GM19452 (cell line): ENCODE data around the gene ERC2.

Experiments
- ATAC-seq: cut with Tn5 transposase; IDR thresholded peaks from one replicate; pipeline ENCODE4 v1.9.1; 2021; ENCODE audit not compliant: unreplicated experiment

The ERC2 gene

DNA sequence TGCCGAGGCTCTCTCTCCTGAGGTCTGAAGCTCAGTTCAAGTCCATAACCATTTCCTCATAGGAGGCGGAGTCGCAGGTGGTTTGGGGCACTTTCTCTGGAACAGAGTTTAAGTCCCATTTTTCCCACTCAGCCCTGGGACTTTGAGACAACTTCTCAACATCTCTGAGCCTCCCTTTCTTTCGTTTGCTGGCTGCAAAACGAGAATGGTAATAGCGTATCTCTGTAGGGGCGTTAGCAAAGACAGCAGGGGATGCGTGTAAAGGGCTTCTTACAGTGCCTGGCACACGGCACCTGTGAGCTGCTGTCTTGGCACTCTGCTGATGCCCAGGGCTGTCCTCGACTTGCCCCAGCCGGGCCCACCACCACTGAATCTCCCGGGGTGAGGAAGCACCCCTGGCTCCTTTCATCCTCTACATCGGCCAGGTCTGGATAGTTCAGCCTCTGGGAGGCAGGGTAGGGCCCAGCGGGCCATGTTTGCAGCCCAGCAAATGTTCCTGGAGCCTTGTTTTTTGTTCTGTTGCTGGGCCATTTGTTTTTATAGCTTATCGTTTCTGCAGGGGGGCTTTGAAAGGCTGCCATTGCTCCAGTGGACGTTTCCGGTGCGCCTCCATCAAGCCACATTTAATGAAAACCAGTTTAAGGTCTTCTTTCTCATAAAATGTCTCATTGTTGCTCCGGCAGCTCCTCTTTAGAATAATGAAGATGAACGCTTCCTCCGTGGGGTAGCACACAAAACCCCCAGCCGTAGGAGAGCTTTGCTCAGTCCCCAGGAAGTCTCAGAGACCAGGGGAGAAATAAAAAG lies 921.2 kb downstream of the ERC2 start:
- no peak for ATAC-seq

DNA sequence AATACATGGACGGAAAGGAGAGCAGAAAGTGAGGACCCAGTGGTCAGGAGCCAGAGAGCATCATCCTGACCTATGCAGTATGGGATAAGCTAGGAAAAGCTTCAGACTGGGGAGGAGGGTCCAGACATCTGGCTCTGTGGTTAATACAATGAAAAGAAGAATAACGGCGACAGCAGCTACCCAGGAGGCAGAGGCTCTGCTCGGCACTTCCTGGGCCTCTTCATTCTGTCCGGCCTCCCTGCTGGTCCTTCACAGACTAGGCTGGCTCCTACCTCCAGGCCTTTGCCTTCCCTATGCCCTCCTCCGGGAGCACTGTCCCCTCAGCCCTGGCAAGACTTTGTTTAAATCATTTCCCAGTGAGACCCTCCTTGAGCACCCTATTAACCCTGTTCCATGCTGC lies 922.3 kb downstream of the ERC2 start:
- ATAC-seq = no peak

DNA sequence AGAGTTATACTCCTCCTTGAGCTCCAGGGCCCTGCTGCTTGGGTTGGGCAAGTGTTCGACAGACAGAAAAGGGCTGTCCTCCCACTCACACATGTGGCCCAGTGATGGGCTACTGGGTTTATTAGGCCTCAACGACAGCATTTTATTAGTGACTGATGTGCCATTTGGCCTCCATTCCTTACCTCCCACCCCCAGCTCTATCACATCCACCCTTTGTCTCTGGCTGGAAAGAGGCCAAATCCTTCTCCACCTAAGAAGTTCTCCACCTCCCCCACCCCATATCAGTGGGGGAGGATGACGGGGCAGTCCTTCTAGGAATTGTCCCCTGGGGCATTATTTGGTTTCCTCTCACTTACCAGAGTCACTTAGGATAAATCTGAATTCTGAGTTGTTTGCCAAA lies 924.0 kb downstream of the ERC2 start:
- ATAC-seq = no peak

DNA sequence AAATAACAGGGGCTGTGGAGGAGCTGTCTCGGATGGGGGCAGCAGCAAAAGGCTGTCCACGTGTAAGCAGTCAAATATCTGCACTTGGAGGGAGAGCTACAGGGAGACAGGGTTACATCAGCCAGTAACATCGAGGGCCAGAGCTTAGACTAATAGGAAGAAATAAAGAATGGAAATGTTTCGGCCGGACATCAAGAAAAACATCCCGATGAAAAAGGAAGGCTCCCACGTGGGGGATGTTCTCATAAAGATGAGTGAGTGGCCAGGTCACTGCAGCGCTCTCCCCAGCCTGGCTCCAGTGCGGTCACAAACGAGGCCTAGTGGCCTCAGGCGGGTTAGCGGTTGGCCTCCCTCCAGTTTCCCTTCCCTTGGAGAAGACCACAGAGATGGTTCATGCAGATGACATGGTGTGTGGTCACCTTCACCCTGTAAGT lies 925.1 kb downstream of the ERC2 start:
- ATAC-seq = no peak

DNA sequence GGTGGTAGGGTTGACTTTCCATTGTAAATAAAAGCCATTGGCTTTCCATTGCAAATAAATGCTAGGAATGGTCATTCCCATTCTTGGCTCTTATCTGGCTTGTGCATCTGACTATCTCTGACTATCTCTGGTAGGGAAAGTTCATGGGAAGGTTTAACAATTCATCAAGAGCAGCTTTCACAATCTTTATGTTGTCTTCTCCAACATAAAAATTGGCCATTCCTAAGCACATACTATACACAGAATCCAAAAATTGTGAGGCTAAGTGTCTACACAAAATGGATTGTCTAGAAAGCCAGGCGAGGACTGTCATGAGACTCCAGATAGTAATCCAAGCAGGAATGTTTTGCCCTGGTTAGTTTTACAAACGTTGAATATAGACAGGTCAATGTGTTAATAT lies 926.8 kb downstream of the ERC2 start:
- no peak for ATAC-seq

DNA sequence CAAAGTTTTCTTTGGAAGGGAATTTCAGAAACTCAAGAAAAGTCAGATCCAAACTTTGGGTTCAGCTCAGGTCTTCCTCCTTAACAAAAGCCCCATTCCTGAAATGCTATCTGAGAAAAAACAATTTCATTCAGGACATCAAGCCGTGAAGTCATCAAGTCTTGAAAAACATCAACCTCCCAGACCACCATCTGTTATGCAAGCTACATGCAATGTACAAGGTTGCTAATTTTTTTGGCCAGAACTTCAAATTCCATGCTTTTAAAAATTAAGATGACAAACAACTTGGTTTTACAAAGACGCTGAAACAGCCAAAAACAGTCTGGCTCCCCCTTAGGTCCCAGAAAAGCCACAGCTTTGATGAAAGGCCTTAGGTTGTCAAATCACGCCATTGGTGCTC lies 927.3 kb downstream of the ERC2 start:
- no peak for ATAC-seq

DNA sequence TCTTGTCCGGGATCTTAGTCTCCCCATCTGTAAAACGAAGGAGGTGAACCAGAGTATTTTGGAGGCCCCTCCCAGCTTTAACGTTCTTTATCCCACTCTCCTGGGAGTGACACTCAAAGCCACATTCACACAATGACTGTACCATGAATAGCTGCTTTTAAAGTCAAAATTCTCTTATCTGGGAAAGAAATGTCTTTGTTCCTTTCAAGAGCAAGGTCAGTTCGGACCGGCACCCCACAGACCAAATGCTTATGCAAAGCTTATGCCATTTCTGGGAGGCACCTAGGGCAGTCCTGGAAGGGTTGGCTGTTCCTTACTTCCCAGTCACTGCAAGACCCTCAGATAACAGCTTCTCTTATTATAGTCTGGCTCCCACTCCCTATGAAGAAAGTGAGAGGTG lies 927.7 kb downstream of the ERC2 start:
- no peak for ATAC-seq

DNA sequence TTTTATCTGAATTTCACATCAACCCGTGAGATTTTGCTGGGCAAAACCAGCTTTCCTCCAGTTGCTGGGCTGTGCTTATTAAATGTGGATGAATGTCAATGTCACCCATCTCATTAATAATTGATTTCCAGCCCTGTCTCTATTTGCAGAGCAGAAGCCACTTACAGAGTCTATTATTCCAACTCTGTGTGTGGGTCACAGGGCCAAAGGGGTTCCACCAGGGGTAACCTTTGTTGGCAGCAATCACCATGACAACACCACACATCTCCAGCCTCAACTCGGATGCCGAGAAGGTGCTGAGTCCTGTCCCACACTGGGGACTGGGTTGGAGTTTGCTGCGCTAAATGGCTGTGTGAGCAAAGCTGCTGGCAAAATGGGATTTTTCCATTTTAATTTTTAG lies 930.1 kb downstream of the ERC2 start:
- ATAC-seq = no peak

DNA sequence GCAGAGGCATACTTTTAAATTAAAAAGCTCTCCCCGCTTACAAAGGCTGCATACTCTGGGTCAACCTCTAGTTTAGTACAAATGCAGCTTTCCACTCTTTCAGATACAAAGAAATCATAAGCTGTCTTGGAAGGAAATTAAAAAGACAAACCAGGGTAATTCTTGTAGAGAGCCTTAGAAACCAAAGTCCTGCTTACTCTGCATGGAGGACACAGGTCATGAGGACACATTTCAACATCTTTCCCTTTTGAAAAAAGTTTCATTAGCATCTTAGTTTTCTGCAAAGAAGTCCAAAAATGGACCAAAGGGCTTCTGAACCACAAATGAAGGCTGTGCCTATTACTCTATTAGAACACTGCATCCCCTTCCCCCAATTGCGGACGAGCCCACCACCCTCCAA lies 930.7 kb downstream of the ERC2 start:
- no peak for ATAC-seq

DNA sequence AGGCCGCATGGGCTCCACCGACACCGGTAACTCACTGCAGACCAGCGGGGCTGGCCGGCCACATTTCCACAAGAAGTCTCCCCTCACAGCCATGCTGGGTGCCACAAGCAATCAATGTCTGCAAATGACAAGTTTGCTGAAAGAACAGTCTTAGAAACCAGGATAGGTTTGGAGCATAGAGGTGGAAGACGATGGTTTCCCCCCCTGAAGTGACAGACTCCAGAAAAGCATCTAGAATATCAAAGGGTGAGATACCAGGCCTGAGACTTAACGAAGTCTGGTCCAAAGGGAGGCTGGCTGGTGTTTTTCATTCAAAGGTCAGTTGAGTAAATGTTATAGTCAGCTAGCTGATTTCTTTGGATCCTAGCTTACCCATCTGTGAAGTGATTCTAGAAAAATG lies 931.1 kb downstream of the ERC2 start:
- no peak for ATAC-seq

DNA sequence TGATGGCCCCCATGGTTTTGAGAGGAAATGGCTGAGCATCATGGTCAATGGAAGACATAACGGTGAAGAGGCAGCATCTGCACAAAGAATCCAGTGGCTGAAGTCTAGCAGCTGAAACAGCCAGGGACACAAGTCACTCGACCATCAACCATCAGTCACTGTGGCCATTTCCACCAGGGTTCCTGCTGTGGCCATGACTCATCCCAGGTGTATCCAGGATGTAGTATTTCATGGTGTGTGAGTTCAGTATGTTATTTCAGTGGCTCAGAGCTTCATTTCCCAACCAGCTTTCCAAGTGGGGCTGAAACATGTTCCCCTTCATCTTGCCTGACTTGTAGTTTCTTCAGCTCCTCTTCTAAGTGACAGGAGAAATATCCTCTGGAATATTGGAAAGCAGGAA lies 933.4 kb downstream of the ERC2 start:
- ATAC-seq = no peak

DNA sequence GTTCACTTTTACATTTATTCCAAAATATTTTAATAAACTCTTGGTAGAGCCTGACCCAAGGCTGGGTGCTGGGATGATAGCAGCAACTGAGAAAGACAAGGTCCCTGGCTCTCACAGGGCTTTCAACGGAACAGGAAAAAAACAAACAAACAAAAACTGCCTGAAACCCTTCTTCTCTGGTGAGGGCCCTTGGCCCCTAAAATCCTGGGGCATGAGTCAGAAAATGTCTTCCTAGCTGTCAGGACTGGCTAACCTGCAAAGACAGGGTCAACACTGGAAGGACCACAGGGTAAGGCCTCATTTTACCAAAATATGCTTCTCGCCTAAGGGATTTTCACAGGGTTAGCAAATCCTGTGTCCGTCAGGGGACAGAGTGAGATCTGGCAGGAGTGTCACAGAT lies 935.5 kb downstream of the ERC2 start:
- no peak for ATAC-seq

DNA sequence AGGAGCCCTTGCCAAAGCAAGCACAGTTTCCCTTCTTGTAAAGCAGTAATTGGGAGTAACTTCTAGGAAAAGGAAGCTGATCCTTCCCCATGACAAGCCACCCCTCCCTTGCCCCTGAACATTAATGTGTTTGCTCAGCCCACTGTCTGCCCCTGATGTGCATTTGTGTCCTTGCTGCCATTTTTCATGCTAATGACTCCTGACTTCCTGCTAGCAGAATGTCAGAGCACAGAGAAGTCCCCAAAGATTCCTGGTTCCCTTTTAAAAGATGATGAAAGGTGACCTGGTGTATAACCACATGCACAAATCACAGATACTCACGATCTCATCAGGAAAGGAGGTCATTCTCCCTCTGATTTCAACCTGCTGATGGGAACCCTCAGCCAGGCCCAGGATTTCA lies 936.9 kb downstream of the ERC2 start:
- no peak for ATAC-seq

DNA sequence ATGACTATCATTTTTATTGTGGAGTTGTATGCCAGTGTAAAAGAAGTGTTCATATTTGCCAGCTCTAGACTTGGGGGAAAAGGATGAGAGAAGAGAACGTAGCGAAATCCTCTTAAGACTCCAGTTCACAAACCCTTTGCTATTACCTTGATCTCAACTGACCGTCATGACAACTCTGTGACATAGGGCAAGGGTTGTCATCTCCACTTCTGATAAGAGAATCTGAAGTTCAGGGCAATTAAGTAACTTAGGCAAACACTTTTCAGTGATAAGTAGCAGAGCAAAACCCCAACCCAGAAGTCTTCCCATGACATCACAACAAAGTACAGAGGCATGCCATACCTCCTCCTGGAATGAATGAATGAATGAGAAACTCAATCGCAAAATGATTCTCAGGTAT lies 940.9 kb downstream of the ERC2 start:
- ATAC-seq = no peak

DNA sequence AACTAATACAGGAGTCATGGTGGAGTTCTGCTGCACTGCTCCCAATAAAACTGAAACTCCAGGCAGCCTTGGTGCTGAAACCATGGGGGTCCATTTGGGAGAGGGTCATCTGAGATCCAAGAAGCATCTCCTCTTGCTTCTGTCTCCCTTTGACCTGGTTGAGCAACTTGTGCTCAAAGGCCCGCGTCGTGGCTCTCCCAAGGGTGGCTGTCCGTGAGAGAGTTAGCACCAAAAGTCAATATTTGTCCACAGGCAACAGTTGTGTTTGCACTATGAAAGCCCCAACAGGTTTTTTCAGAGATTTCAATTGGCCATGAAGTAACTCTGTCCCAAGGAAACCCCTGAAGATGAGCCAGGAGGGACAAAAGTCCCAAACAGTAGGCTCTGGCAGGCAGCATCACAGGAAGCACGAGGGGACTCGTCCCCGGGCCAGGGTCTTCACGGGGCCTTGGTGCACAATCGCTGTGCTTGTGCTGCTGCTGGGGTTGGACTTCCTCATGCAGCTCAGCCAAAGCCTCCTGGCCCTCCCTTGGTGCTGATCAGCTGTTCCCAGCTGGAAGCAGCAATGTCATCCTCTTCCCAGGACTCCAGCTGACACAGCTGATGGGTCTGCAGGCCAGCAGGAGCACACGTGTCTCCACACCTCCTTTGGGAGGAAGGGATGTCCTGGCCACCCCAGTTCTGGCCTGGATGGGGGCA lies 941.8 kb downstream of the ERC2 start:
- no peak for ATAC-seq

DNA sequence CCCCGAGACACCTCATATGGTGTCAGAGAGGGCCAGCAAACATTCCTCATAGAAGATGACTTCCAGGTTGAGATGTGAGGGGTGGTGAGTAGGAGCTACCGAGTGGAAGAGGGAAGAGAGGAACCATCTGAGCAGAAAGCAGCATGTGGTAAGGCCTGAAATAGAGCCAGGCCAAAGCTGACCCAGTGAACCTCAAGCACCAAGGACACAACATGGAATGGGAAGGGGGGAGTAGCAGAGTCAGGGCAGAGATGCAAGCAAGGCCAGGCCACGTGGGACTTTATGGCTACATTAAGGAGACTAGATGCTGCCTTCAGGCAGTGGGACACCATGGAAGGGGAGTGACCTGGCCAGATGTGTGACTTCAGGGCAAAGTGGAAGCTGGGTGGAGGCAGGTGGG lies 942.8 kb downstream of the ERC2 start:
- ATAC-seq = no peak

DNA sequence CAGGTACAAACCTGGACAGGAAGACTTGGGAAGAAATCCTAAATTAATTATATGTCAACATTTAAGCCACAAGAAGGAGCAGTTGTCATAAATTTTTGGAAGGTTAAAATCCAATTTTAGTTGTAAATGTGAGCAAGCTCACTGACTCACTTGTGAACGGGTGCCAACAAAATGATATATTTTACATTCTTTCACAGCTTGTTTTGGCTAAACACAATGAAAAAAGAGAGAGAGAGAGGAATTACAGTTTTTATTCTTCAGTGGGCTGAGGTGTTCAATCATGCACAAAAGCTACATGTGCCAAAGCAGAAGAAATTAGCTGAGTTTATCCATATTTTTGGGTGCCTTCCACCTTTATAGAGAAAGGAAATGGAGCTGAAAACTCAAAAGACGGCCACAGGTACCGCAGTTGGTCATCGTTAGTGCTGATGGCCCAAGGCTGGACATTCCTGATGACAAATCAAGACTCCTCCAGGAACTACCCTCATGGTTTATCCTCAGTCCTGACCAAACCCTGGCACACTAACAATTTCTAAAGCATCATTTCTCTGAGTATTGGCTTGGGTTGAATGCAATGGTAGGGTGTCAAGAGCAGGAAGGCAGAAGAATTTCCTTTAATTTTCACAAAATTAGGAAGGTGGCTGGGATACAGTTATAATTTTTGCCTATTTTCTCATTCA lies 943.6 kb downstream of the ERC2 start:
- ATAC-seq = no peak

DNA sequence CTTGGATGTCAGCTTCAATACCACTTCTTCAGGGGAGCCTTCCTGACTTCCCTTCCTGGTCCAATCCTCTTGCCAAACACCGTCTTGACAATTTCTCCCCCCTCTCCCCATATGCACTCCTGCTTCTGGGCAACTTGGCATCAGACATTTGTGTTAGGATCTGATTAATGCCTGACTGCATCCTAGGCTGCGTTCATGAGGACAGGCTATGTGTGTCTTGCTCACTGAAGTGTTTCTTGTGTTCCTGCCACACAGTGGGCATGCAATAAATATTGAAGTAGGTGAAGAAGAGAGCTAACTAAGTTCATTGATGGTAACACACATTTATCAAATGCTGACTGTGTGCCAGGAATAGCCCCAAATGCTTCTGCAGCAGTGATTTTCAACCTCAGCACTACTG lies 944.8 kb downstream of the ERC2 start:
- ATAC-seq = no peak

DNA sequence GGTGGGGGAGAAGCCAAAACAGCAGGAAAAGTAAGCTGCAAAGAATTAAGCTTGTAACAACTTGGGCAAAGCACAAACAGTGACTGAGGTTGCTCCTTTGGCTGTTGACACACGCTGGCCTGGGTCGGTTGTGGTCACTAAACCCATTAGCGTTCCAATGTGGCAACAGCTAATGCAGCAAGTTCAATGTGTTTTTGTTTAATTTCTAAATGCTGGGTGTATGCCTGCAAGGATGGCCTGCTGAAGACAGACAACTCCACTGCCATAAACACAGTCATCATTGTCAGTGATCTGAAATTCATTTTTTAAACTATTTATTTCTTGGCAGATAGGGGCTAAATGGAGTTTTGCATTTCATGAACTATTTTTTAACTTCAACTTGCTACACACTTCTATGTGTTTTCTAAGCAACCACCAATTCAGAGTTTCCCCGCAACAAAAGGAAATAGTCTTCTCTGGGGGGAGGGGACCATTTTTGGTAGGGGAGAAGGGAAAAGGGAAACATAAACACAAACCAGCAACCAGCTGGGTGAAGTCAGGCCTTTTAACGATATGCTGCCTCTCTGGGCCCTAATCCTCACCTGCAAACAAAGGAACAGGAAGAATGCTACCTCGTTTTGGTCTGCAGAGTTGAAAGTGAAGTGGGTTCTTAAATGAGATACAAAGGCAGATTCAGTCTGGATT lies 946.4 kb downstream of the ERC2 start:
- no peak for ATAC-seq

DNA sequence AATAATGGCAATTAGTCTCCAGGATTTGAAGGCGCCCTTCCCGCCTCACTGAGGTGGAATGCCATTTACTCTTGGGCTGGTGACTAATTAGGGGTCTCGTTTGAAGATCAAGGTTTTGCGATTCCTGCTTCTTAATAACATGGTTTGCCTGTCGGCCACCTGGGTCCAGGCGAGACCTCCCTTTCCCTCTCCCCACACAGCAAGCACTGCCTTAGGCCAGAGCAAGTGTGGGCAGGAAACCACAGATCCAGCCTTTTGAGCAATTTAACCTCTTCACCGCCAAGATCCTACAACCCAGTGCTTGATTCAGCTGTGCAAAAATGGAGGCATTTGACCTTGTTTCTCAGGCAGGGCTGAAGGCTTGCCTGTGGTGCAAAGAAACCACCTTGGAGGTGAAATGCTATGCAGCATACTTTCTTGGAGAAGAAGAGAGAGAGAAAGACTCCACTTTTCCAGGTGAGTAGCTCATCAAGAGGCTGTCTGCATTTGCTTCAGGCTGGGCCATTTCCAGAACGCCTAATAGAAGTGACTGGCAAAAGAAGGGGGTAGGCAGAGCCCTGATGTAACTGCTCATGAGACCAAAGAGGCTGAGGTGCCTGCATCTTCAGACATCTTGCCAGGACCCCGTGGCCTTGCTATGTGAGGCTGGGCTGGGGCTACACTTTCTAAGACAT lies 947.1 kb downstream of the ERC2 start:
- no peak for ATAC-seq

DNA sequence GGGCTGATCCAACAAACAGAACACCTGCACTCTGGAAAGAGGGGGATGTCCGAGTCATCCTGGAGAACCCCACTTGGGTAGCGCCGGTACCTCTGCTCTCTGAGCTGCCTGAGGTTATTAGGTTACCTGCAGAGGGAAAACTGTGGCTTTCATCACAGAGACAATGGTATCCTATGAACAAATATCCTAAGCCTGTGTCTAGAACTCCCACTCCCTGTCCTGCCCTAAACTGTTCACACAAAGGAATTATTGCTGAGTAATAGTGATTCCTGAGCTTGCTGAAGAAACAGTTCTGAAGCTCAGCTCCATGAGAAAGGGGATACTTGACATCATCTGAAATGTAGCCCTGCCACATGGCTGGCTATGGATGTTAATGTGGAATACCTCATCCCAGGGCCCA lies 949.2 kb downstream of the ERC2 start:
- no peak for ATAC-seq
